GM19043 (cell line): ENCODE data around the gene MIOS.
A peak's percentile ranks its signal among the peaks of the same experiment; 100 is the strongest.
"Not testable (repeated sequence)": the region's sequence is repeated elsewhere in the genome, so short reads cannot be mapped to it uniquely, and the experiment has no call there.

ENCODE experiments used
- ATAC-seq: cut with Tn5 transposase; IDR thresholded peaks from one replicate; pipeline ENCODE4 v1.9.1; 2021; ENCODE audit warnings: low read depth; ENCODE audit not compliant: unreplicated experiment

Gene MIOS

GRCh38 chr7:7554021-7554432, 12.7 kb upstream of the MIOS start:
- ATAC-seq, result no peak

- no peak for ATAC-seq
Measured at GRCh38 chr7:7554649-7555575, 11.8 kb upstream of the MIOS start.

GRCh38 chr7:7556852-7557251, 9.8 kb upstream of the MIOS start:
- no peak for ATAC-seq

DNA sequence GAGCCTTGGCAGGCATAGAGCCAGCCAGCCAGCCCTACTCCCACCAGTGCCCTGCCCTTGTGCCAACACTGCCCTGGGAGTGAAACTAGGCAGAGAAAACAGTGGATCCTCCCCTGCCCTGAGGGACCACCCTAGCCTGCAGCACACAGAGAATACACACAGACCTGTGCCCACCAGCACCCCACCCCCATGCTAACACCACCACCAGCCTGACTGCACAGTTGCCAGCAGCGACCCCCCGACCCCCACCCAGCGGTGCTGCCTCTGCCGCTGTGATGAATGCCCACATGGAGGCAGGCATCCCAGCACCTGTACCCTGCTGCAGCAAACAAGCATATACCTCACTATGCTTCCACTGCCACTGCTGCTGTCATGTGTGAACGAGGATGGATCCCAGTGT, 9.4 kb upstream of the MIOS start:
- no peak for ATAC-seq

DNA sequence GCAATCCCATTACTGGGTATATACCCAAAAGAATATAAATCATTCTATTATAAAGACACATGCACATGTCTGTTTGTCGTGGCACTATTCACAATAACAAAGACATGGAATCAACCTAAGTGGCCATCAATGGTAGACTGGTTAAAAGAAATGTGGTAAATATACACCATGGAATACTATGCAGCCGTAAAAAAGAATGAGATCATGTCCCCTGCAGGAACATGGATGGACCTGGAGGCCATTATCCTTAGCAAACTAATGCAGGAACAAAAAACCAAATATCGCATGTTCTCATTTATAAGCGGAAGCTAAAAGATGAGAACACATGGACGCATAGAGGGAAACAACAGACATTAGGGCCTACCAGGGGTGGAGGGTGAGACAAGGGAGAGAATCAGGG, 5.1 kb upstream of the MIOS start:
- not testable (repeated sequence) for ATAC-seq

GRCh38 chr7:7562736-7563135, 3.9 kb upstream of the MIOS start:
- ATAC-seq, result no peak

GRCh38 chr7:7563269-7563668, 3.4 kb upstream of the MIOS start:
- no peak for ATAC-seq

- ATAC-seq, result no peak
Measured at GRCh38 chr7:7563813-7564212, 2.9 kb upstream of the MIOS start.

GRCh38 chr7:7564323-7564780, 2.3 kb upstream of the MIOS start:
- ATAC-seq, result no peak

GRCh38 chr7:7565018-7565680, 1.5 kb upstream of the MIOS start:
- ATAC-seq, result no peak

GRCh38 chr7:7565746-7566650, 686 bp upstream of the MIOS start:
- peak; percentile 32 for ATAC-seq

GRCh38 chr7:7567898-7568531, 1.3 kb downstream of the MIOS start:
- no peak for ATAC-seq

- no peak for ATAC-seq
Measured at GRCh38 chr7:7568553-7568952, 1.9 kb downstream of the MIOS start.

GRCh38 chr7:7569081-7569527, 2.4 kb downstream of the MIOS start:
- ATAC-seq, result peak; percentile 43

DNA sequence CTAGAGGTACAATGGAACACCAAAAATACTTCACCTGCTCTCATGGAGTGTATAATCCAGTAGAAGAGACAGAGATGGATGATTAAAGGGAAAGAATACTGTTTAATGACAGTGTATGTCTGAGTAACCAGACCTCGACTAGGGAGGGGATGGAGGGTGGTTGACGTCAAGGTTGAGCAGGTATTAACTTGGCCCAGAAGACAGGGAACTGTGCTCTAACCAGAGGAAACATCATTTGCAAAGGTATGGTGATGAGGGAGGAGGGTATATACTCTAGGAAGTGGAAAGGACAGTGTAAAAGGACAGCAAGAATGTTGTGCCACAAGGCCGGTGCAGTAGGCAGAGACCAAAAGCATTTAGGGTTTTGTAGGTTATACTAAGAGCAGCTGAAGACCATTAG, 2.9 kb downstream of the MIOS start:
- ATAC-seq, result peak; percentile 19

- ATAC-seq, result no peak
Measured at GRCh38 chr7:7570584-7570983, 3.9 kb downstream of the MIOS start.

DNA sequence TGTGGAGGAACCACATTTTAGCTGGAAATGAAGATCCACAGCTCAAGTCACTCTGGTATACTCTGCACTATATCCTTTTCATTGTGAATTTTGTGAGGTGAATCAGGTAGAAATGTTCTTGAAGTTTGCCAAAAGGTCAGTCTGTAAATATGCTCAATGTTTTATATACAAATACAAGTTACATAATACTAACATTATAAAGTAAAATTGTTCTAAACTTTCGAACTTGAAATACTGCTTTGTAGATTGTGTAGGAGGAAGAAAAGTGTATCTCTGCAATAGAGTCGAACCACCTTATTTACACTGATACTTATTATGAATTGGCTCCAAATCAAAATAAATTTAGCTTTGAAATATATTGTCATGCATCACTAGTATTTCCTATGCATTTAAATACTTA, 7.0 kb downstream of the MIOS start:
- ATAC-seq, result no peak

DNA sequence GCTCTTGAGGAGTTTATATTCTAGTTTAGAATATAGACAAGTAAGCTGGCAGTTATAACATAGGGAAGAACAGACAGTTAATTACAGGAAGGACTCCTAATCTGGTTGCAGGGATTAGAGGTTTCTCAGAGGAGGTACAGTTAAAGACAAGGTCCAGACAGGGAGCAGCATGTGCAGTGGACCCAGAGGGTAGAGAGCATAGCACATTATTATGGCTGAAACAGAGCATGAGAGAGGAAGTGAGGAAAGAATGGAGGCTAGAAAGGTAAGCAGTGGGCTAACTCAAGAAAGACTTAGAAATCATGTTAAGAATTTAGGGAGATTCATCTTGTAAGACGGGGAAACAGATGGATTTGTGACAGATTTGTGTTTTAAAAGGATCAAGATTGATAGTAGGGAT, 9.7 kb downstream of the MIOS start:
- no peak for ATAC-seq

DNA sequence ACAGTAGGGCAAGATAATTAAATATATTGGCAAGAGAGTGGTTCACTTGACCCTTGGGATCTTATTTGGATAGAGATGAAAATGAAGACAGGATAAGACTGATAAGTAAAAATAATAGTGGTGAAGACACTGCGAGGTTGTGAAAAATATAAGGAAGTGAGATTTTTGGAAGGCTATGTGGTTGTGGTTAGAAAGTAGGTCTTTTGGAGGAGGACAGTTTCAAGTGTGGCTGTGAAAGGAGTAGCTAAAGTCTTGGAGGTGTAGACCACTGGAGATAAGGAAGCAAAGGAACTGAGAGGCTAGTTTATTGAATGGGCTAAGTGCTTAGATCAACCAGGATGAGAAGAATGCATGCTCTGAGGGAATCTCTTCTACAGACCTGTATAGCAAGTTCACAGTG, 11.2 kb downstream of the MIOS start:
- peak; percentile 68 for ATAC-seq

DNA sequence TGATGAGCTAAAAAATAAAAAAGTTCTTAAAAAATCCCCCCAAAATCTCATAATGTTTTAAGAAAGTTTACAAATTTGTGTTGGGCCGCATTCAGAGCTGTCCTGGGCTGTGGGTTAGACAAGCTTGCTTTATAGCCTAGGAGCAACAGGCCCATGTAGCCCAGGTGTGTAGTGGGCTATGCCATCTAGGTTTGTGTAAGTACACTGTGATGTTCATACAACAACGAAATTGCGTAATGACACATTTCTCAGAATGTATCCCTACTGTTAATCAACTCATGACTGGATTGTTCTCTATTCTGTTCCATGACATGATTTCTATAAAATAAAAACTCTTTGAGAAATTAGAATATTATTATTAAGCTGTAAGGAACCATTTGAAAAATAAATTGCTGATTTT, 13.0 kb downstream of the MIOS start:
- no peak for ATAC-seq
